ENCODE measurements around the gene TIAM2. TPM values are rescaled to one million over a fixed set of nuclear protein-coding genes. Genes with fewer than 3 reads are reported as not detected.

TIAM2 gene
- total RNA-seq, 4 donors from 2014 or later = 4.8 to 11.4 (median 6.7) TPM

DNA sequence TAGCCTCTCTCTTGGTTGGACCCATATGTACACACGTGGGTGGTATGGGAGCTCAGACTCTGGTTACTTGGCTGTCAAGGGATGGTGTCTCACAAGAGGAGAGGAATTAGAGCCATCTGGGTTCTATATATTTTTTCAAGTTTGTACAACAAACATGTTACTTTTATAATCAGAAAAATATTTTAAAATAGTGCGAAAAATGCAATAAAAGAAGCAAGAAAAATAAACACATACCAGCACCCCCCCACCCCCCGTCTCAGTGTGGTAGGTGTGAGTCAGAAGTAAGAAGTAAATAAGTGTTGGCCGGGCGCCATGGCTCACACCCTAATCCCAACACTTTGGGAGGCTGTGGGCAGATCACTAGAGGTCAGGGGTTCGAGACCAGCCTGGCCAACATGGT is 2.1 kb upstream of the TIAM2 start:
- H3K4me3 ChIP-seq = no peak overlapping the region
- peaks cover 19% of the 10 kb centered on the region for H3K27me3 ChIP-seq
- H3K4me1 ChIP-seq = peaks cover 13% of the 10 kb centered on the region
- WGBS = 67% methylated on average over 5 of the region's 6 CpGs
- no peak overlapping the region for H3K27ac ChIP-seq
- H3K36me3 ChIP-seq = no peaks in the 10 kb centered on the region
- no peaks in the 10 kb centered on the region for H3K9me3 ChIP-seq
- no peak for DNase-seq (ENCODE audit: low spot score in 2 of 2)
- TF ChIP-seq, protein P1, sequence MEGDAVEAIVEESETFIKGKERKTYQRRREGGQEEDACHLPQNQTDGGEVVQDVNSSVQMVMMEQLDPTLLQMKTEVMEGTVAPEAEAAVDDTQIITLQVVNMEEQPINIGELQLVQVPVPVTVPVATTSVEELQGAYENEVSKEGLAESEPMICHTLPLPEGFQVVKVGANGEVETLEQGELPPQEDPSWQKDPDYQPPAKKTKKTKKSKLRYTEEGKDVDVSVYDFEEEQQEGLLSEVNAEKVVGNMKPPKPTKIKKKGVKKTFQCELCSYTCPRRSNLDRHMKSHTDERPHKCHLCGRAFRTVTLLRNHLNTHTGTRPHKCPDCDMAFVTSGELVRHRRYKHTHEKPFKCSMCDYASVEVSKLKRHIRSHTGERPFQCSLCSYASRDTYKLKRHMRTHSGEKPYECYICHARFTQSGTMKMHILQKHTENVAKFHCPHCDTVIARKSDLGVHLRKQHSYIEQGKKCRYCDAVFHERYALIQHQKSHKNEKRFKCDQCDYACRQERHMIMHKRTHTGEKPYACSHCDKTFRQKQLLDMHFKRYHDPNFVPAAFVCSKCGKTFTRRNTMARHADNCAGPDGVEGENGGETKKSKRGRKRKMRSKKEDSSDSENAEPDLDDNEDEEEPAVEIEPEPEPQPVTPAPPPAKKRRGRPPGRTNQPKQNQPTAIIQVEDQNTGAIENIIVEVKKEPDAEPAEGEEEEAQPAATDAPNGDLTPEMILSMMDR (IDR thresholded peaks at IDR 0.05) = no peak
- TF ChIP-seq POLR2A (IDR thresholded peaks at IDR 0.05) = no peak
- no peak for TF ChIP-seq EP300 (IDR thresholded peaks at IDR 0.05)
- TF ChIP-seq POLR2AphosphoS5 (IDR thresholded peaks at IDR 0.05) = no peak

DNA sequence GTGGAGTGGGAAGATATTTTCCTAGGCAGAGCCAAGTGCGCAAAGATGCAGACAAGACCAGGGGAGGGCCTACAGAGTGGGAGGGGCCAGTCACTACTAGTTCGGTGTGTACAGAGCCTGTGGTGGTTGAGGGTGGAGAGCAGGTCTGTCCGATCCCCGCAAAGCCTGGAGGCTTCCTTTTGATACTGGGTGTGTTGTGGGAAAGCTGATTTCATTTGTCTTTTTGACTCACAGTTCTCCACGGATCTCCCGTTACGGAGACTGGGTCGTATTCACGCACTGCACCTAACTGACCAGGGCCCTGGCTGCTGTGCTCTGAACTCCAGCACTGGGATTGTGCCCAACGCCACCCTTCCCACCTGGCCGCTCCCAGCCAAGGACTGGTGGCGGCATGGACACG is 1.4 kb upstream of the TIAM2 start:
- Histone ChIP-seq H3K4me3 (no peak overlapping the region), H3K27me3 (peaks cover 19% of the 10 kb centered on the region), H3K4me1 (peaks cover 13% of the 10 kb centered on the region), H3K36me3 (no peaks in the 10 kb centered on the region), H3K9me3 (no peaks in the 10 kb centered on the region), H3K27ac (no peak overlapping the region)
- TF ChIP-seq POLR2A (IDR thresholded peaks at IDR 0.05) (no peak), POLR2AphosphoS5 (IDR thresholded peaks at IDR 0.05) (no peak), EP300 (IDR thresholded peaks at IDR 0.05) (no peak)
- TF ChIP-seq, protein P1 (IDR thresholded peaks at IDR 0.05) = no peak
- DNase-seq (ENCODE audit: low spot score in 2 of 2) = no peak
- 82% methylated on average over 13 of the region's 13 CpGs for WGBS

DNA sequence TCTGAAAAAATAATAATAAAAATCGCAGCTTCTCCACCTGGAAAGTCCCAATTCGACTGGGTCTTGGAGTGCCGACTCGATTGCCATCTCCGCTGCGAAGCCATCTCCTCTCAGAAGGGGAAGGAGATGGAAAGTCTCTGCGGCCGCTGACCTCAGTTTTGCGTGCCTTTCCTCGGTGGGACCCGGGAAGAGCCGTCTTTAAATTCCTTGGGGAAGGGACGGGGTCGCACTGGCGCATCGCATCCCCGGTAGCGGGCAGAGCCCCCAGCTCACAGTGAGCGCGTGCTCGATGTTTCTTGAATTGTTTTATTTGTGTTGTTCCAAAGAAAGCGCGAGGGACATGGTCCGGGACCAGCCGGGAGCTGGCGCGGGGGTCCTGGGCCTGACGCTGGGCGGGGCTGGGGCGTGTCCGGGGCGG is 270 bp upstream of the TIAM2 start:
- no peak for TF ChIP-seq EP300 (IDR thresholded peaks at IDR 0.05)
- TF ChIP-seq, protein P1 (IDR thresholded peaks at IDR 0.05) = no peak
- no peak for TF ChIP-seq POLR2AphosphoS5 (IDR thresholded peaks at IDR 0.05)
- no peak for TF ChIP-seq POLR2A (IDR thresholded peaks at IDR 0.05)
- H3K27ac ChIP-seq = no peak overlapping the region
- no peaks in the 10 kb centered on the region for H3K36me3 ChIP-seq
- H3K9me3 ChIP-seq = no peaks in the 10 kb centered on the region
- peaks cover 19% of the 10 kb centered on the region for H3K27me3 ChIP-seq
- peak overlapping the region; percentile 72 for H3K4me3 ChIP-seq
- WGBS = 49% methylated on average over 12 of the region's 32 CpGs
- DNase-seq (ENCODE audit: low spot score in 2 of 2) = no peak
- peaks cover 13% of the 10 kb centered on the region for H3K4me1 ChIP-seq

DNA sequence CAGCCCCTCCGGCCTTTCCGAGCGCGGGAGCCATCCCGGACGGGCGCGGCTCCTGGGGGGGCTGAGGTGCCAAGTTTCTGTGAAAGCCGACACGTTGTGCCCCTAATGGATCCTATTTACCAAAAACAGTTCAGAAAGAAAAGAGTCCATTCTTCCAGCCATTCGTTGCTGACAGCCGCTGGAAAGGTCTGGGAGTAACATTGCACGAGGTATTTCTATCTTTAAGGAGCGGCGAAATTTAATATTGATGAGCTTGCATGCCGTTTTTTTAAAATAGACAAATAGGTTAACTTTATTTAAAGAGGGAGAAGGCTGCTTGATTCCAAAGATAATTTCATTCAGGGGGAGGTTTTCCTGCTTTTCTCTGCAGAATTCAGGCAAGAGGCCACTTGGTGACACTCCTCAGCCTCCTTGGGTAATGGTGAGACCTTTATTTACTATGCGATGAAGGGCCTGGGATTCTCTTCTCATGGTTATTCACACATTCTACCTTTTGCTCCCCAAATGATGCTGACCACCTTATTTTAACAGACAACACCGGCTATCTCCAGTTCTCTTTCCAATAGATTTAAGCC is 988 bp downstream of the TIAM2 start:
- WGBS = 24% methylated on average over 10 of the region's 18 CpGs
- no peaks in the 10 kb centered on the region for H3K36me3 ChIP-seq
- no peak for DNase-seq (ENCODE audit: low spot score in 2 of 2)
- H3K27me3 ChIP-seq = peaks cover 19% of the 10 kb centered on the region
- no peaks in the 10 kb centered on the region for H3K9me3 ChIP-seq
- TF ChIP-seq POLR2AphosphoS5 (IDR thresholded peaks at IDR 0.05) = no peak
- TF ChIP-seq, protein P1 (IDR thresholded peaks at IDR 0.05) = no peak
- no peak for TF ChIP-seq EP300 (IDR thresholded peaks at IDR 0.05)
- no peak for TF ChIP-seq POLR2A (IDR thresholded peaks at IDR 0.05)
- H3K27ac ChIP-seq = no peak overlapping the region
- peak overlapping the region; percentile 72 for H3K4me3 ChIP-seq
- H3K4me1 ChIP-seq = peaks cover 13% of the 10 kb centered on the region

DNA sequence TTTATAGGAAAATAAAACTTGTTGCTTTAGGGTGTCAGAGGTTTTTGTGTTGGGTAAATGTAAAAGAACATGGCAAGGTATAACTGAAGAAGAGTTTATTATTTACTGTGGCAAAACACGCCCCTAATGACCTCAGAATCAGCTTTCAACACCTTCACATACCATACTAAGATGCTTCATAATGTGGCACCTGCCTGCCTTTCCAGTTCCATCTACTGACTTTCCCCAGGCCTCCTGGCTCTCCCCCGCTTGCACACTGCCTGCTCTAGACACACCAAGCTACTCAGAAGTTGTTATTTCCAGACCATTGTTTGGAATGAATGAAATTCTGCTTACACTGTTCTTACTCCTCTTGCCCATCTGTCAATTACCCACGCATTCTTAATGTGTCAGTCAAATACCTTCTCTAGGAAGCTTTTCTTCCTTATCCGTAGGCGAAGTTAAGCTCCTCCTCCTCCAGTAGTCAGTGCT is 1.8 kb downstream of the TIAM2 start:
- H3K4me3 ChIP-seq = no peak overlapping the region
- H3K27me3 ChIP-seq = peaks cover 19% of the 10 kb centered on the region
- WGBS = 68% methylated on average over 5 of the region's 5 CpGs
- no peak overlapping the region for H3K27ac ChIP-seq
- no peak for DNase-seq (ENCODE audit: low spot score in 2 of 2)
- no peaks in the 10 kb centered on the region for H3K9me3 ChIP-seq
- peaks cover 13% of the 10 kb centered on the region for H3K4me1 ChIP-seq
- no peak for TF ChIP-seq POLR2AphosphoS5 (IDR thresholded peaks at IDR 0.05)
- TF ChIP-seq, protein P1 (IDR thresholded peaks at IDR 0.05) = no peak
- no peak for TF ChIP-seq POLR2A (IDR thresholded peaks at IDR 0.05)
- no peak for TF ChIP-seq EP300 (IDR thresholded peaks at IDR 0.05)
- H3K36me3 ChIP-seq = no peaks in the 10 kb centered on the region
